ENCODE data around the gene CCDC91.

The CCDC91 gene

DNA sequence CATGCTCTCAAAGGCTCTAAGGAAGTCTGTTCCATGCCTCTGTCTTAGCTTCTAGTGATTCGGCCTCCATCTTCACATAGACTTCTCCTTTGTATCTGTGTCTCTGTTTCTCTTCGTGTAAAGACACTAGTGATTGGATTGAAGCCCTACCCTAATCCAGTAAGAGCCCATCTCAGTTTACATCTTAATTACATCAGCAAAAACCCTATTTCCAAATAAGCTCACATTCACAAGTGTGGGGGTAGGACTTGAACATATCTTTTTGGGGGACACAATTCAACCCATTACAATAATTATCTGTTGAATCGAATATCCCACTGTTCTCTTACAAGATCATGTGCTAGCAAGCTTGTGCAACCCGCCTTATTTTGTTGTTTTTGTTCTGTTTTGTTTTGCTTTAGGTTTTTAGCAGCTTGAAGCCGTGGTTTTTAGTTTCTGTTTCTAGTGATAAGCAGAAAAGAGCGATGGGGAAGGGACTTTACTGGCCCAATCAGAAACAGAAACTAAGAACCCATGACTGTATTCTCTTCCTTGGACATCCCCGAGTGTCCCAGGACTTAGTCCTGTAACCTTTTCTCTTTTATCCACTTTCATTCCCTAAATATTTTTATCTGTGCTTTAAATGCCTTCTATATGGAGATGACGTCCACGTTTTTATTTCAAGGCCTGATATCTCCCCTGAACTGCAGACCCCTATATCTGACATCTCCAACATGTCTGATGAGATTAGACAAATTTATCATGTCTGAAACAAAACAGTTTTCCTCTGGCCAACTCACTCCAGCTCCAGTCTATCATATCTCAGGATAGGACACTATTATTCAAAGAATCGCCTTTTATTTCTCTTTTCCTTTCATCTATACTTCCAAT, 353.0 kb downstream of the CCDC91 start:
- no peak for DNase-seq

DNA sequence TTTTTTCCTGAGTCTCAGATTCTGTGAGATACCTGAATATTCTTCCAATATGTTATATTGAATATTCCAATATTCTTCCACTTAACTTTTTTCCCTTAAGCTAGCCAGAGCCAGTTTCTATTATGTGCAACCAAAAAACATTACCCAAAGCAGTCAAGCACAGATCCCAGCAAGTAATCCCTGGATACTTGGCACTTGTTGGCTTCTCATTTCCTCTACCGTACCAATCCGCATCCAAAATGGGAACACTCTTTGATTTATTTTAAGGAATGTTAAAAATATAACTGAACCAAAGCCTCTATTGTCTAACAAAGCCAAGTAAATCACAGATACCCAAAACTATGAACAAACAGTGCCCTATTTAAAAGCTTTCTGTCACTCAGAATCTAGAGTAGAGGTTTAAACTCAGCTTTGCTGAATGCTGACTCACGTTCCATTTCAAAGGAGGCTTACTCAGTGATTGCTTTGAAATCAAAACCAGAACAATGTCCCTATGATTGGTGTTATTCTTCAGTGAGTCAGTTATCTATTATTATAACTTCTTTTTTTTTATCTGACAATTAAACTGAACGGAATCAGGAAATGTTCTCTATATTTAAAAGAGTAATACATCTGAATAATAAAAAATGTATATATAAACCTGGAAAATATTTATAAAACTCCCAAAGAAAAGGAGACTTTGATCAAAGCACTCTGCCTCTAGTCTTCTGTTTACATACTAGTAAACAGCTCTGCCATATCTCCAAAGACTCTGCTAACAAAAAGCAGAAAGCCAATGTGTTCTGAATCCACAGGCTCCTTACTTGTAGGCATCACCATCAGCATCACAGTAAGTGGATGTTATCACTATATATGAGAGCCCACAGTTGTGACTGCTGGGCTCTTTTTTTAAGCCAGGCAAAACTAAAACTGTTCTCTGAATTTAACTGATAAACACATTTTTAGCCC, 360.8 kb downstream of the CCDC91 start:
- peak; percentile 84 for DNase-seq

DNA sequence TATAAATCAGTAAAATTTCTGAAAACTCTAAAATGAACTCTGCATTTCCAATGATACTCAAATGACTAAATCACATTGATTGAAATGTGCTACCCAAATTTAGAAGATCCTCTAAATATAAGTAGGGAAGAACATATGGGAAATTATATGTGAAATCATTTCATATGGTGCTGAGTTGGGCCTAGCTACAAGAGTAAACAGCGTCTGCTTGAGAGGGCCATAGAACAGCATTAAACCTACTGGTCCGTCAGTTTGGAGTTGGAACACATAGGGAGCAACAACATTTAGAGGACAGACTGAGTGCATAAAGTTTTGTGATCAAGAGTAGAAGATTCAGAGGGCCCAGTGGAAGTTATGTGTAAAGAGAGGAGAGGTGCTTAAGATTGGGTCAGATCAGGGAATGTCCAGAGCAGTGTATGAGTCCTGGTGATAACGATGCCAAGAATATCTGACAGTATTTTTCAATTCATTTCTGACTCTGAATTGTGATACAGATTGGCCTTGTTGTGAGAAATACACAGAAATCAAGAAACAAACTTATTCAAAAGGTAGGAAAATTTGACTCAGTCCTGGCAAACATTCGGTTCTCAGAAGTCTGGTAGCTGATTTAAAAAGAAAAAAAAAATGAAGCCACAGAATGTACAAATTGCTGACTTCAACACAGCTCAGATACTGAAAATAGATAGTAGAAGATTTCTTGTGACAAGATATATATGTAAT, 362.2 kb downstream of the CCDC91 start:
- no peak for DNase-seq

DNA sequence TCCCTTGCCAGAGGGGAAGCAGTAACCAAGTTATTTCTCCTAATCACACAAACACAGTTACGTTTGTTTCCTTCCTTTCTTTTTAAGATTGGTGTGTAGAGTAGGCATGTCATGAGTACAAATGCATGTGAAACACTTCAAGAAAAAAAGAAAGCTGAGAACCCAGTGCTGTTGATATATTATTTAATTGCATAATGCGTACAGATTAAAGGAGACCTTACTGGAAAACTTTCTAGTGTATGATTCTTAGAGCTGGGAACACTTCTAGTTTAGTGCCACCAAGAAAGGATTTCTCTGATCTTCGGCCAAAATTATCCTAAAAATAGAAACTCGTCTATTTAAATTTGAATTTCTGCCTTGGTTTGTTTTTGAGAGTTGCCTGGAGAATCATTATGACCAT, 365.5 kb downstream of the CCDC91 start:
- DNase-seq, result no peak

DNA sequence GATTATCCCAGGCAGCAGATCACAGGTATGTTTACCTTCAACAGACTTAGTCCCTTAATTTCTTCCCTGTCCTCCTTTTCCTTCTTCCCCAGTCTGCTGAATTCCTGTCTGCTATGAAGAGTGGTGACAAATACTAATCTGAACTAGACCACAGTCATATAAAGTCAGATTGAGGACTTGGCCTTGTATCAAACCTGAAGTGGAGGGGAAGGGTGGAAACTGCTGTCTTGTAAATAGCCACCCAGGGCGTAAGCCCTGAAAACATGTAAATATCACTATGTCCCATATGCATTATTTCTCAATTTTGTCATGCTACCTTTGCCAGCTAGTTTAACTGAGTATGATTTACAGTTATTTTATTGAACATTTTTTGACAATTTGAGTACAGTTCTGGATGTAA, 368.0 kb downstream of the CCDC91 start:
- no peak for DNase-seq

DNA sequence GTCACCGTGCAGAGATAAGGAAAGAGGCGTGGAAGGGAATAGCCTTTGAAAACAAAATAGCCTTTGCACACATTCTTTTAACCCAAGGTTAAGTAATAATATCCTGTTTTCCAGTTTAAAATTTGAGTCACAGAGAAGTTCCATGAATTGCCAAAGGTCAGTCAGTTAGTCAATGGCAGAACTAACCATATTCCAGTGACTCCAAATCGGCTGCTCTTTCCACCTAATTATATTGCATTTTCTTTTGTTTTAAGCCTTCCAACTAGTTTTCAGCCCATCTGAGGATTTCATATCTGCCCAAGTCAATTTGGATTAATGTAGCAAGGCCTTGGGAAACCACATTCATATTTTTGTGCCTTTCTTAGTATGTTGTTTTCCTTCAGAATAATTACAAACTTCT, 373.0 kb downstream of the CCDC91 start:
- DNase-seq, result no peak

DNA sequence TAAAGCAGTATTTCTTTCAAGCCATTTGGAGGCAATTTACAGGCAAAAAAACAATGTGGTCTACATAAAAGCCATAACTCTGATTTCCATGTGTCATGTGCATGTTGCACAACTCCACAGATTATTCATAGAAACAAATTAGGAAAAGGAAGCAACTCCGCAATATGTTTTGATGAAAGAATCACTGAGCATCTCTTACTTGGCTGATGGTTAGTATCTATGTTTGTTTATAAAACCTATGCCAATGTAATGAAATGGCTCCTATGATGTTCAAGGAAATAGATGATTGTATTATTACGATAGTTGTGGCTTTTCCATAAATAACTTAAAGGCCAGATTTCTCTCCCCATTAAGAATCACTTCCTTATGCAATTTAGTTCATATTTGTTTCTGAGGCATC, 373.7 kb downstream of the CCDC91 start:
- peak; percentile 17 for DNase-seq

DNA sequence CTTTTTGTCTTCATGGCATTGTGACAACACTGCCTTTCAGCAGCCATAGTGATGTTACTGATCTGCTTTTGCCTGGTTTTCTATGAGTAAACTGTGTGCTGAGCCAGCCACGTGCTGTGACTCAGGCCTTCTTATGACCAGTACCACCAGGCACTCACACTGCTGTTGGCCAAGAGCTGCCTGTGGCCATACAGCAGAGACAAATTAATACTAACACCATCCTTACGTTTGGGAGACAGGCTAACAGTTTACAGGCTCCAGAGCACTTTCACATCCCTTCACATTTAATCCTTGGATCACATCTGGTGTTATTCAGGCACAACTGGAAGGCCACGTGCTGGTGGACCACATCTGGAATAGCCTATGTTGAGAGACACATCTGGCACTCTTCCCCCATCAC, 377.9 kb downstream of the CCDC91 start:
- peak; percentile 87 for DNase-seq

DNA sequence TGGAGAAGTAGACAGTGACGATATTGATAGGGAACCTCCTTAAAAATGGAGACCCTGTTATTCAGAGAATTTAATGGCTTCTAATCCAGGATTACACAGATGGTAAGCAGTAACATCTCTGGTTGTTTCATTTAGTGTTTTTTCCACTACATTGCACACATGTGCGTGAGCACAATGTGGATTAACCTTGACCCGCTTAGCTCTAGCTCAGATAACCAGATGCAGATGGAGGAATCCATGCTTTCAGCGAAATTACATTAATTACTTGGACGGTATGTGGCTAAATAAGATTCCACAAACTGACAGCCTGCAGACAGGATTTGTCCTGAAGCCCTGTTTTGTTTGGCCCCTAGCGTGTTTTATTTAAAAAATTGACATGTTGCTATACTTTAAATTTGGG, 378.4 kb downstream of the CCDC91 start:
- DNase-seq, result no peak

DNA sequence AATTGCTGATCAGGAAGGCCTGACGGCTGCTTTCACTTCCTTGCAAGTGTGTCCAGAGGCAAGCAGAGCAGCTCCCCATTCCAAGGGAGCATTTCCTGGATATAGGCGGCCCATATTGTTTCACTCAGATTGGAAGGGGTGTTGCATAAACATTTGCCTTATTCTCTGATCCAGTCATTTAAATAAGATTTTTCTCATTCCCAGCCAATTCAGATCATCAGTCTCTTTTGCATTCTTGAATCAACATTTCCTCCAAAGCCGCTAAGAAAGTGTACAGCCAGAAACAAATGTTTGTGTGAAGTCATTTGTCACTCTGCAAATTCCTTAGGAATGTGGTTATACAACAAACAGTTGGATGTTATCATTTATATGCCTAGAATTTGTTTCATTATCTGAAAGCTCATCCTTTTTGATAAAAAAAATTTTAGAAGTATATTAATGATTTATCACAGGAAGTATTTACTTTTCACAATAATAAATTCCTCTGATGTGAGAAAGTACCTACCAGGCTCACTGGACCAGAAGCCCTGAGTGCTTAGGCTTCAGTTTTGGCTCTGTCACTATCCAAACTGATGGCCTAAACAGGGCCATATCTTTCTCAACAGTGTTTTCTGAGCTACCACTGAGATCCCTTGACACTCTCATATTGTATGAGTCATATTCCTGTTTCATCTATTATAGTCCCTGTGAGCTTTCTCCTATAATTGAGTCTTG, 379.6 kb downstream of the CCDC91 start:
- peak; percentile 81 for DNase-seq

DNA sequence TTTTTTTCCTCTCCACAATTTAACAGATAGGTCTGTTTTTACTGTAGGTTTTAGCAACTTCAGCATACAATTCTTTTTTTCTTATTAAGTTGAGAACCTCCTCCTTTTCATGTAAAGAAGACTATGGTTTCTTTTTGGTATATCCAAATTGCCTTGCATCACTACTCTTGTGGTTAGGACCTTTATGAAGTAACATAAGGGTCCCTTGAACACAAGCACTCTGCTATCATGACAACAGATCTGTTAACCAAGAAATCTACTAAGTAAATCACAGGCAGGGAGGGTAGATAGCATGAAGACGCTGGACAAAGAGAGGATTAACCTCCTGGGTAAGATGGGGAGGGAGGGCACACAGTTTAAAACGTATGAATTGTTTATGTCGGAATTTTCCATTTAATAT, 380.6 kb downstream of the CCDC91 start:
- DNase-seq, result no peak

DNA sequence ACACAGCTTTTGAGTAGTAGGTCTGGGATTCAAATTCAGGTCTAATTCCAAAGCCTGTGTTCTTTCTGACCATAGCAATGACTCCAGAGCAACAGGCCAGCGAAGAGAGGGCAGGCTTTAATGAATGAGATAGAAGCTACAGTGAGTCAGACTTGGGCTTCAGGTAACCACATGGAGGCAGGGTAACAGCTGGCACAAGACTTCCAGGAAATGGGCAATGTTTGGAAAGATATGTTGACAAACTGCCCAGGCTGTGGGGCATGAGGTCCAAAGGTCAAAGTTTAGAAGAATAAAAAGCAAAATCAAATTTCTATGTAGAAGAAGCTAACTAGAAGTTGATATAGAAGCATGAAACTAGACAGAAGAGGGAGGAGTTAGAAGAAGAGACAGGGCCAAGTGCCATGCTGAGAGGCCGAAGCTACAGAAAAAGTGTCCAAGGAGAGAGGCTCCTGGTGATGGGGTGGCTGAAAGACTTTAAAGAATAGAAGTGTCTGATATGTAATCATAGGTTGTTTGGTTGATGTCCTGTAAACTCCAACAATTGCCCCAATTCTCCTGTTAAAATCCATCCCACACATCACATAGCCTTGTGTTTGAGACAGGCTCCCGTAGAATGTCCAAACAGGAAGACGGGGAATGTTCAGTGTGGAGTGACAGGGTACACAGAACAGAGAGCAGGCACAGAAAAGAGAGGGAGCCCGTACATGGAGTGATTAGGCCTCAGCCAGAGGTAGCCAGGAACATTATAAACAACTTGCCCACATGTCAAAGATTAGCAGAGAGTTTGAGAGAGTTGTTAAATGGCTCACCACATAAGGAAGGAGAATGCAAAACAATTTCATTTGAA, 384.7 kb downstream of the CCDC91 start:
- no peak for DNase-seq

DNA sequence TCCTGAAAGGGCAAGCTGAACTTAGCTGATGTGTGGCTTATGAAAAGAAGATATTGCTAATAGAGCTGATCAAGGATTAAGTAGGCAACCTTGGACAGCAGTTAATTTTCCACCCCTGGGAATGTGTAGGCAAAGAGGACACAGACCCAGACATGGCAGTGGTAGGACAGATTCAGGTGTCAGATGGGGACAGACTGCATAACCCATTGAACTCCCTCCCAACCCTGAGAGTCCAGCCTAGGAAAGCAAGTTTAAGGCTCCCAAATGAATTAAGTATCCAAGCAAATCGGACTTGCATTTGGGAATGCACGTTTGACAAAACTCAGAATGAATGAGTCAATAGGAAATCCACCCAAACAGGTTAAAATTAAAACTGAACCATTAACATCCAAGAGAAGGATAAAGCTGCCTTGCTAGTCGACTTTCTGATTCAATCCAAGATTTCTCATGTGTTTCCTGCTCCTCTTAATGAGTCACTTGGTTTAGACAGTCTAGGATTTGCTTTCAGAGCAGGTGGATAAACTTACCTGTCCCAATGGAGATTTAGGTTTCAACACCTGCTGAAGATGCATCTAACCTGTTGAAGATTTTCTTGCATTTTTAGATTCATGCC, 385.4 kb downstream of the CCDC91 start:
- DNase-seq, result no peak

DNA sequence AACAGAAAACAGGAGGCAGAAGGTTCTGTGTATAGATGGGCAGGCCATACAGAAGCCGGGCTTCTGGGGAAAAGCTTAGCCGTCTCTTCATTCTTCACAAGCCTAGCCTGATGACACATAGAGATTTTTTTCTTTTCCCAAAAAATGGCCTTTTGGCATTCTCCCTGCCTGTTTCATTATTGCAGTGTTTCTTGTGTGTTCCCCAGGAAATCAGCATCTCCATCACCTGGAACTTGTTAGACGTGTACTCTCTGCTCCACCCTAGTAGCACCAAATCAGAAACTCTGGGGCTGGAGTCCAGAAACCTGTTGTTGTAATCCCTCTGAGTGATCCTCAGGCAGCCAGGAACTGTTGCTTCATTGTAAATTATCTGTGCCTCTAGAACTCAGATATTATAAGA, 388.1 kb downstream of the CCDC91 start:
- peak; percentile 30 for DNase-seq

DNA sequence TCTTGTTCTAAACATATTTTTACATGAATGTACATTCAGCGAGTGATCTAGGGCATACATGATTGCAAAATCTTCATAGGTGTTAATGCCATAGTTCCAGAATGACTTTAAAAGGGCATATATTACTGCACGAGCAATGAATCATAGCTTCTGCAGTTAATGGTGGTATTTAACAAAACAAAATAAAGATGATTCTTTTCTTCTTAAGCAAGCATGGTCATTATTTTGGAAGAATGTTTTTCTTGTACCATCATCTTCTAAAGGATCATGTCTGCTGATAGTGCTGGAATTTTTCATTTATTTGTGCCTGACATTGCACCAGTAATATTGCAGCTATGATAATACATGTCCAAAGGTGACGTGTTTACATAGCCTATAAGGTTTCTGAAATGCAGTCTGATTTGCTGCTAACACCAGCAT, 388.6 kb downstream of the CCDC91 start:
- peak; percentile 70 for DNase-seq

DNA sequence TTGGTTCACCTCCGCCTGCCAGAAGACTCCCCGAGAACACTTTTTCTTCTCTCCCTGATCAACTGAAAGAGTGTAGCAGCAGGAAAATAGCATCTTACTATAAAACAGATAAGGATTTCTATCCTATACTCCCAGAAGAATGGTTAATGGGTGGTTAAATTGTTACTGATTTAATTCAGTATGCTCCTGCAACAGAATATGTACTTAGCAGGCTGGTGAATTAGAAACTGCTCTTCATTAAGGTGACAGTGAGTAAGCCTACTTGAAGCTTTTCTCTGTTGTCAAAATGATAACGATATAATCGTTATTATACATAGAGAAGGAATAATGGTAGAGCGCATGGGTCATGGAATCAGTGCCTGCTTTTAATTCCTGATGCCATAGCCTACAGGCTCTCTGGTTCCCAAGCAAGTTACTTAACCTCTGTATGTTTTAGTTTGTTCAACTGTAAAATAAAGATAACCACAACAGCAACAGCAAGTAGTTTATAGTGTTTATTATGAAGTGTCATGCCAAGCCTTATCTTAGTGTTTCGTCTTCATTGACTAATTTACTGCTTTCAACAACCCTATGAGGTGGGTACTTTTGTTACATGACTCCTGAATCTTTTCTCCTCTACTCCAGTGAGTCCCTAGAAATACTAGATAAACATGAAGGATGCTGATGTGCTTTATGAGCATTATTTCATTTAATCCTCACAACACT, 392.6 kb downstream of the CCDC91 start:
- DNase-seq, result no peak

DNA sequence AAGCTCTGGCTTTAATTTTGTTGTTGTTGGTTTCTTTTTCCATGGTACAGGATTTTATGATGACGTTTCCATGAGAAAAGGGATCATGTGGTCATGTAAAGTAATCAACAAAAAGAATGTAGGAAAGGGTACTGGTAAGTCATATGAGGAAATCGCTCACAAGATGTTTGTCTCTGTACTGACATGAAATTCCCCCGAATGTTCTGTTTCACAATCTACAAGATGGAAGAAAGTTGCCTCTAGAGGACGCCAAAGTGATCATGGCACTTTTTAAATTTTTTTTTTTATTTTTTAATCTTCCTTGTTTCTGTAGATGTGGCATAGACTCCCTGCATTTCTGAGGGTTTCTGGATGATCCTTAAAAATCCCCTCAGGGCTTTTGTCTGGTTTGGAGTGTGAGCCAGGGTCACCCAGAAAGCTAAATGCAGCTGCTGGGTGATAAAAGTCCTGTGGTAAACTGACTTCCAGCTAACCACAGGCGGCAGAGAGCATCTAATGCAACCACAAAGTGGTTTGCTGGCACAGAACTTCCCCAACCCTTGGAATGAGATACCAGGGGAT, 393.5 kb downstream of the CCDC91 start:
- DNase-seq, result peak; percentile 34

DNA sequence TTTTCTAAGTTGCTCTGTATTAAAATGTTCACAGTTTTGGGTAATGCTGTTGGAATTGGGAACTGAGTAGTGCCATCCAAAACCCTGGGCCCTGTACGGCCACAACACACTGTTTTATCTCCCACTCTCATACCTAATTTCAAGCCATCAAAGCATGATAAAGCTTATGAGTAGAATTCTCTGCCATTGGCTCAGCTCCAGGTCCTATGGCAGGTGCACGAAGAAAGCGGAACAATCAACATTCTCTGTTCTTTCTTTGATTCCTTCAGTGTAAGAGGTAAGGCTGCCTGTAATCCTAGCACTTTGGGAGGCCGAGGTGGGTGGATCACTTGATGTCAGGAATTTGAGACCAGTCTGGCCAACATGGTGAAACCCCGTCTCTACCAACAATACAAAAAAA, 394.9 kb downstream of the CCDC91 start:
- DNase-seq, result no peak

DNA sequence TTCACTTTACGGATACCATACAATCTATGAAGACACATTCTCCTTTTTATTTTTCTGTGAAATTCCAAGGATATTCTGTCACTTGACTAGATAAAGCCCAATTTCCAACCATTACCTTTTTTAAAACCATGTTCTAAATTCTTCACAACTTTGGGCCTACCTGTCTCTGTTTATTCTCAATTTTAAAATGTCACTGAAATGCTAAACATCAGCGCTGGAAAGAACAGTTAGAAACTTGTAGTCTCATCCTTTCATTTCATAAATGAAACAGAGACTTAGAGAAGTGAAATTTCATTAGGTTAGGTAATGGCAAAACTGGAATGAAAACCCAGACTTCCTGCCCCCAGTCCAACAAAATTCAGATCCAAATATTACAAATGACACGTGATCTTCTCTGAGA, 396.2 kb downstream of the CCDC91 start:
- DNase-seq, result no peak

DNA sequence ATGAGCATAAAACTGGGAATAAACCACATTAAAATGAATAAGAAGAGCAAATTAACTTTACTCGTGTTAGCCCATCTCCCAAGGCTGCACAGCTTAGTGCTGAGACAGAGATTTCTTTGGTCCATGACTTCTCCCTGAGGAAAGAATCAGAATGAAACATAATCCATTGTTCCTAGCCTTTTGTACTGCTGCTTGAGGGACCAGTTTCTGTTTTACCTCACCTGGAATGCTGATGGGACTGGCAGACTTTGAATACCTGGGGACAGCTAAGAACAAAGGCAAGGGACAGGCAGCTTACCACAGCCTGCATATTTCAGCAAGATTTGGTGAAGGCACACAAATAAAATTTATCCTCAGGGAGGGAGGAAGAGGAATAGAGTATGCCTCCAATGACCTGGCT, 401.6 kb downstream of the CCDC91 start:
- no peak for DNase-seq

Data from fibroblast of skin of back (primary cell).